HepG2 (cell line): Measurements from ENCODE around the gene KCNK7. TPM values are rescaled to one million over a fixed set of nuclear protein-coding genes. Genes with fewer than 3 reads are reported as not detected.

Experiments
- ATF7-NPFF ChIP-seq: sonication (generic); formaldehyde crosslinking; IDR thresholded peaks from 2 replicates; pipeline ENCODE4 v1.8.1; 2023; ENCODE audit warnings: mild to moderate bottlenecking, low read depth, missing genetic modification reagents, moderate library complexity
- DPF2 ChIP-seq: sonication (generic); formaldehyde crosslinking; IDR thresholded peaks from 2 replicates; pipeline ENCODE4 v1.4.0; 2020; ENCODE audit warnings: mild to moderate bottlenecking, low read depth, missing genetic modification reagents, borderline replicate concordance
- GABPA ChIP-seq, 2 experiments: IDR thresholded peaks; 2 replicates each; pipeline ENCODE4 v1.6.1; 2011 to 2016; ENCODE audit warnings: low read depth in 2 of 2, low read length in 1 of 2, missing biosample characterization in 1 of 2, missing genetic modification characterization in 1 of 2
- GTF3A ChIP-seq: sonication (generic); formaldehyde crosslinking; conservative IDR thresholded peaks from 2 replicates; pipeline ENCODE4 v1.4.0; 2020; ENCODE audit warnings: mild to moderate bottlenecking, missing genetic modification reagents
- HIVEP1 ChIP-seq: sonication (generic); formaldehyde crosslinking; IDR thresholded peaks from 2 replicates; pipeline ENCODE4 v1.4.0; 2020; ENCODE audit warnings: mild to moderate bottlenecking, missing genetic modification reagents
- MYC ChIP-seq: sonication (generic); formaldehyde crosslinking; IDR thresholded peaks from 2 replicates; pipeline ENCODE4 v1.9.0; 2021; ENCODE audit warnings: missing genetic modification reagents, borderline replicate concordance
- NR2F6 ChIP-seq, 2 experiments: IDR thresholded peaks; 2 replicates each; pipeline ENCODE4 v1.6.1; 2016; ENCODE audit warnings: antibody characterized with exemption in 1 of 2, mild to moderate bottlenecking in 1 of 2
- TBX2 ChIP-seq: sonication (generic); formaldehyde crosslinking; IDR thresholded peaks from 2 replicates; pipeline ENCODE4 v1.5.0; 2020; ENCODE audit warnings: missing genetic modification reagents, mild to moderate bottlenecking, borderline replicate concordance
- ZFP37 ChIP-seq: sonication (generic); formaldehyde crosslinking; IDR thresholded peaks from 2 replicates; pipeline ENCODE4 v1.4.0; 2020; ENCODE audit warnings: missing genetic modification reagents, borderline replicate concordance
- ZNF101 ChIP-seq: sonication (generic); formaldehyde crosslinking; IDR thresholded peaks from 2 replicates; pipeline ENCODE4 v1.4.0; 2020; ENCODE audit warnings: mild to moderate bottlenecking, low read depth, missing genetic modification reagents, borderline replicate concordance
- ZNF20 ChIP-seq: sonication (generic); formaldehyde crosslinking; IDR thresholded peaks from 2 replicates; pipeline ENCODE4 v1.4.0; 2020; ENCODE audit warnings: mild to moderate bottlenecking, moderate library complexity, missing genetic modification reagents
- ZNF263 ChIP-seq: sonication (generic); formaldehyde crosslinking; IDR thresholded peaks from 2 replicates; pipeline ENCODE4 v1.4.0; 2020; ENCODE audit warnings: missing genetic modification reagents
- ZNF589 ChIP-seq: sonication (generic); formaldehyde crosslinking; conservative IDR thresholded peaks from 2 replicates; pipeline ENCODE4 v1.8.0; 2022; ENCODE audit warnings: mild to moderate bottlenecking, moderate library complexity, missing genetic modification reagents
- polyA plus RNA-seq, 8 experiments: library from polyadenylated mRNA; depleted of rRNA in 3 of 8; stranded (reverse) in 7 of 8; unstranded in 1 of 8; fragments of >200 nt; fragmentation: Illumina TruSeq in 4 of 8; extraction: Trizol in 4 of 8; gene quantifications; 2 replicates each; pipeline versions ENCODE4 v1.2.1 to v1.2.3, GENCODE V29; 2011 to 2016; ENCODE audit warnings: low read depth in 4 of 8, missing spikeins in 1 of 8, mixed read lengths in 1 of 8; ENCODE audit not compliant: insufficient read depth in 1 of 8
- total RNA-seq, 5 experiments: library from RNA; depleted of rRNA; stranded (reverse); fragments of >200 nt; fragmentation: Illumina TruSeq; extraction: Trizol; gene quantifications; 2 replicates each; pipeline ENCODE4 v1.2.3, GENCODE V29; 2016; ENCODE audit warnings: low read depth in 1 of 5
- TF ChIP-seq, protein P1 (sequence below): IDR thresholded peaks from 2 replicates; pipeline ENCODE4 v1.6.1; 2016; ENCODE audit warnings: mild to moderate bottlenecking, missing biosample characterization, missing genetic modification reagents
- TF ChIP-seq, protein P2 (sequence below): sonication (generic); formaldehyde crosslinking; IDR thresholded peaks from 2 replicates; pipeline ENCODE4 v1.8.1; 2022; ENCODE audit warnings: mild to moderate bottlenecking, missing genetic modification reagents
- TF ChIP-seq, protein P3 (sequence below): sonication (generic); formaldehyde crosslinking; IDR thresholded peaks from 2 replicates; pipeline ENCODE4 v1.8.0; 2022; ENCODE audit warnings: mild to moderate bottlenecking, missing genetic modification reagents
- TF ChIP-seq, protein P4 (sequence below): conservative IDR thresholded peaks from 2 replicates; pipeline ENCODE4 v1.6.1; 2018; ENCODE audit warnings: missing genetic modification reagents
- TF ChIP-seq, protein P5 (sequence below): sonication (generic); formaldehyde crosslinking; conservative IDR thresholded peaks from 2 replicates; pipeline ENCODE4 v1.4.0; 2020; ENCODE audit warnings: missing genetic modification reagents
- TF ChIP-seq, protein P6 (sequence below): sonication (generic); formaldehyde crosslinking; IDR thresholded peaks from 2 replicates; pipeline ENCODE4 v1.4.0; 2020; ENCODE audit warnings: low read depth, mild to moderate bottlenecking, missing genetic modification reagents

The KCNK7 gene
- total and polyA plus RNA-seq, 2 of the 13 experiments (the other 11 are each of a cell fraction or from before 2014, with no cell fraction given) = 0.11 TPM; not detected in 1

DNA sequence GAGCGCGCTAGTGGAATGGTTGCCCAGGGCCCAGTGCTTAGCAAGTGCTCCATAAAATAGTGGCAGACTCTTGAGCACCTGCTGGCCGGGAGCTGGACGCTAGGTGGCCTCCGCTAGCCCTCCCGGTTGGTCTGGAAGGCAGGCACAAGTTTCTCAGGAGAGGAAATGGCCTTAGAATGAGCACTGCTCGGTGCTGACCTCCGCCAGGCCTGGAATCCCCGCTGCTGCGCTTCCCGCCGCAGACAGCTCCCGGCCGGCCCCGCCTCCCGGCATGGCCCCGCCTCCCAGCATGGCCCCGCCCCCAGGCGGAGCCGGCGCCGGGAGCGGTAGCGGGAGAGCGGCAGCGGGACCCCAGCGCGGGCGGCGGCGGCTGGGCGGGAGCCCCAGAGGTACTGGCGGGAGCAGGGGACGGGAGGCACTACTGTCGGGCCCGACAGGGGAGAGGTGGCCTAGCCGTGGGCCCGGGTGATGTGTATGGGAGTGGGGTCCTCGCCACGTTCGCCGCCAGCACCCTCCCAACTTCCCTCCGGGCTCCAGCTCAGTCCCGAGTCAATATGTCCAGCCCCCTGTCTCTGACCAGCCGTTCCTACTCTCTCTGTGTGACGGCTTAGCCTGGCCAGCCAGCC lies 42.3 kb upstream of the KCNK7 start, which contains the start of gene SIPA1 (continued):
- no peak for TF ChIP-seq DPF2
- no peak for TF ChIP-seq NR2F6 (IDR thresholded peaks at IDR 0.05)
- no peak; the same call in 1 of the 2 replicates for TF ChIP-seq NR2F6 (CRISPR knock-in tag; IDR thresholded peaks at IDR 0.05)
- TF ChIP-seq, protein P1, sequence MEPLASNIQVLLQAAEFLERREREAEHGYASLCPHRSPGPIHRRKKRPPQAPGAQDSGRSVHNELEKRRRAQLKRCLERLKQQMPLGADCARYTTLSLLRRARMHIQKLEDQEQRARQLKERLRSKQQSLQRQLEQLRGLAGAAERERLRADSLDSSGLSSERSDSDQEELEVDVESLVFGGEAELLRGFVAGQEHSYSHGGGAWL (CRISPR knock-in tag) = peak; percentile 73; the same call in 1 of the 2 replicates
- no peak for TF ChIP-seq ZNF589 (CRISPR knock-in tag)
- TF ChIP-seq ZNF20 (CRISPR knock-in tag) = no peak
- TF ChIP-seq TBX2 (CRISPR knock-in tag) = peak; percentile 35; the same call in 1 of the 2 replicates
- TF ChIP-seq GABPA (IDR thresholded peaks at IDR 0.05; ENCODE audit: low read depth, low read length) = no peak
- peak; percentile 29; the same call in 1 of the 2 replicates for TF ChIP-seq GABPA (CRISPR knock-in tag; IDR thresholded peaks at IDR 0.05; ENCODE audit: low read depth)
- TF ChIP-seq ZNF263 (CRISPR knock-in tag) = peak; percentile 53; the same call in 1 of the 2 replicates
- TF ChIP-seq GTF3A (CRISPR knock-in tag) = no peak
- TF ChIP-seq MYC (CRISPR knock-in tag) = peak; percentile 37
- TF ChIP-seq, protein P2, sequence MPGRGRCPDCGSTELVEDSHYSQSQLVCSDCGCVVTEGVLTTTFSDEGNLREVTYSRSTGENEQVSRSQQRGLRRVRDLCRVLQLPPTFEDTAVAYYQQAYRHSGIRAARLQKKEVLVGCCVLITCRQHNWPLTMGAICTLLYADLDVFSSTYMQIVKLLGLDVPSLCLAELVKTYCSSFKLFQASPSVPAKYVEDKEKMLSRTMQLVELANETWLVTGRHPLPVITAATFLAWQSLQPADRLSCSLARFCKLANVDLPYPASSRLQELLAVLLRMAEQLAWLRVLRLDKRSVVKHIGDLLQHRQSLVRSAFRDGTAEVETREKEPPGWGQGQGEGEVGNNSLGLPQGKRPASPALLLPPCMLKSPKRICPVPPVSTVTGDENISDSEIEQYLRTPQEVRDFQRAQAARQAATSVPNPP (CRISPR knock-in tag) = 0 out of 2 replicates have a peak, but pooled peaks have one; percentile 29
- TF ChIP-seq, protein P3, sequence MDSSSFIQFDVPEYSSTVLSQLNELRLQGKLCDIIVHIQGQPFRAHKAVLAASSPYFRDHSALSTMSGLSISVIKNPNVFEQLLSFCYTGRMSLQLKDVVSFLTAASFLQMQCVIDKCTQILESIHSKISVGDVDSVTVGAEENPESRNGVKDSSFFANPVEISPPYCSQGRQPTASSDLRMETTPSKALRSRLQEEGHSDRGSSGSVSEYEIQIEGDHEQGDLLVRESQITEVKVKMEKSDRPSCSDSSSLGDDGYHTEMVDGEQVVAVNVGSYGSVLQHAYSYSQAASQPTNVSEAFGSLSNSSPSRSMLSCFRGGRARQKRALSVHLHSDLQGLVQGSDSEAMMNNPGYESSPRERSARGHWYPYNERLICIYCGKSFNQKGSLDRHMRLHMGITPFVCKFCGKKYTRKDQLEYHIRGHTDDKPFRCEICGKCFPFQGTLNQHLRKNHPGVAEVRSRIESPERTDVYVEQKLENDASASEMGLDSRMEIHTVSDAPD = peak; percentile 40; the same call in 1 of the 2 replicates
- TF ChIP-seq, protein P4, sequence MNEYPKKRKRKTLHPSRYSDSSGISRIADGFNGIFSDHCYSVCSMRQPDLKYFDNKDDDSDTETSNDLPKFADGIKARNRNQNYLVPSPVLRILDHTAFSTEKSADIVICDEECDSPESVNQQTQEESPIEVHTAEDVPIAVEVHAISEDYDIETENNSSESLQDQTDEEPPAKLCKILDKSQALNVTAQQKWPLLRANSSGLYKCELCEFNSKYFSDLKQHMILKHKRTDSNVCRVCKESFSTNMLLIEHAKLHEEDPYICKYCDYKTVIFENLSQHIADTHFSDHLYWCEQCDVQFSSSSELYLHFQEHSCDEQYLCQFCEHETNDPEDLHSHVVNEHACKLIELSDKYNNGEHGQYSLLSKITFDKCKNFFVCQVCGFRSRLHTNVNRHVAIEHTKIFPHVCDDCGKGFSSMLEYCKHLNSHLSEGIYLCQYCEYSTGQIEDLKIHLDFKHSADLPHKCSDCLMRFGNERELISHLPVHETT (CRISPR knock-in tag) = peak; percentile 71; the same call in 1 of the 2 replicates
- 0 out of 2 replicates have a peak, but pooled peaks have one; percentile 7 for TF ChIP-seq HIVEP1 (CRISPR knock-in tag)
- no peak for TF ChIP-seq ZFP37 (CRISPR knock-in tag)
- TF ChIP-seq, protein P5, sequence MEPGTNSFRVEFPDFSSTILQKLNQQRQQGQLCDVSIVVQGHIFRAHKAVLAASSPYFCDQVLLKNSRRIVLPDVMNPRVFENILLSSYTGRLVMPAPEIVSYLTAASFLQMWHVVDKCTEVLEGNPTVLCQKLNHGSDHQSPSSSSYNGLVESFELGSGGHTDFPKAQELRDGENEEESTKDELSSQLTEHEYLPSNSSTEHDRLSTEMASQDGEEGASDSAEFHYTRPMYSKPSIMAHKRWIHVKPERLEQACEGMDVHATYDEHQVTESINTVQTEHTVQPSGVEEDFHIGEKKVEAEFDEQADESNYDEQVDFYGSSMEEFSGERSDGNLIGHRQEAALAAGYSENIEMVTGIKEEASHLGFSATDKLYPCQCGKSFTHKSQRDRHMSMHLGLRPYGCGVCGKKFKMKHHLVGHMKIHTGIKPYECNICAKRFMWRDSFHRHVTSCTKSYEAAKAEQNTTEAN (CRISPR knock-in tag) = no peak
- peak; percentile 15; the same call in 1 of the 2 replicates for TF ChIP-seq ATF7-NPFF (CRISPR knock-in tag)
- TF ChIP-seq, protein P6, sequence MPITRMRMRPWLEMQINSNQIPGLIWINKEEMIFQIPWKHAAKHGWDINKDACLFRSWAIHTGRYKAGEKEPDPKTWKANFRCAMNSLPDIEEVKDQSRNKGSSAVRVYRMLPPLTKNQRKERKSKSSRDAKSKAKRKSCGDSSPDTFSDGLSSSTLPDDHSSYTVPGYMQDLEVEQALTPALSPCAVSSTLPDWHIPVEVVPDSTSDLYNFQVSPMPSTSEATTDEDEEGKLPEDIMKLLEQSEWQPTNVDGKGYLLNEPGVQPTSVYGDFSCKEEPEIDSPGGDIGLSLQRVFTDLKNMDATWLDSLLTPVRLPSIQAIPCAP (CRISPR knock-in tag) = no peak
- TF ChIP-seq ZNF101 (CRISPR knock-in tag) = no peak
